Measurements from ENCODE around the gene TENM4. TPM values are rescaled to one million over a fixed set of nuclear protein-coding genes. Genes with fewer than 3 reads are reported as not detected.
A peak's percentile ranks its signal among the peaks of the same experiment; 100 is the strongest.

Gene TENM4
- total and polyA plus RNA-seq, 4 donors: 0.02 to 0.33 (median 0.14) TPM

- Histone ChIP-seq H3K9ac (ENCODE audit: low read depth in 1 of 2, low read length in 2 of 2) (no peak overlapping the region), H3K4me3 (ENCODE audit: low read depth in 1 of 3, low read length in 3 of 3) (no peak overlapping the region), H3K9me3 (ENCODE audit: control insufficient read depth in 4 of 4, low read length in 3 of 4) (no peaks in the 10 kb centered on the region), H3K4me1 (ENCODE audit: control insufficient read depth in 4 of 4, insufficient read depth in 4 of 4, low read length in 3 of 4) (no peaks in the 10 kb centered on the region), H3K27ac (ENCODE audit: low read depth in 1 of 2, low read length in 2 of 2) (no peak overlapping the region), H3K27me3 (ENCODE audit: control insufficient read depth in 4 of 4, insufficient read depth in 4 of 4, low read length in 3 of 4) (no peaks in the 10 kb centered on the region), H3K36me3 (ENCODE audit: control insufficient read depth in 4 of 4, insufficient read depth in 3 of 4, low read depth in 1 of 4, low read length in 3 of 4) (no peaks in the 10 kb centered on the region)
- WGBS: 62% methylated on average over 5 of the region's 5 CpGs
- peak; percentile 37 for DNase-seq (ENCODE audit: low spot score)
- TF ChIP-seq, protein P1, sequence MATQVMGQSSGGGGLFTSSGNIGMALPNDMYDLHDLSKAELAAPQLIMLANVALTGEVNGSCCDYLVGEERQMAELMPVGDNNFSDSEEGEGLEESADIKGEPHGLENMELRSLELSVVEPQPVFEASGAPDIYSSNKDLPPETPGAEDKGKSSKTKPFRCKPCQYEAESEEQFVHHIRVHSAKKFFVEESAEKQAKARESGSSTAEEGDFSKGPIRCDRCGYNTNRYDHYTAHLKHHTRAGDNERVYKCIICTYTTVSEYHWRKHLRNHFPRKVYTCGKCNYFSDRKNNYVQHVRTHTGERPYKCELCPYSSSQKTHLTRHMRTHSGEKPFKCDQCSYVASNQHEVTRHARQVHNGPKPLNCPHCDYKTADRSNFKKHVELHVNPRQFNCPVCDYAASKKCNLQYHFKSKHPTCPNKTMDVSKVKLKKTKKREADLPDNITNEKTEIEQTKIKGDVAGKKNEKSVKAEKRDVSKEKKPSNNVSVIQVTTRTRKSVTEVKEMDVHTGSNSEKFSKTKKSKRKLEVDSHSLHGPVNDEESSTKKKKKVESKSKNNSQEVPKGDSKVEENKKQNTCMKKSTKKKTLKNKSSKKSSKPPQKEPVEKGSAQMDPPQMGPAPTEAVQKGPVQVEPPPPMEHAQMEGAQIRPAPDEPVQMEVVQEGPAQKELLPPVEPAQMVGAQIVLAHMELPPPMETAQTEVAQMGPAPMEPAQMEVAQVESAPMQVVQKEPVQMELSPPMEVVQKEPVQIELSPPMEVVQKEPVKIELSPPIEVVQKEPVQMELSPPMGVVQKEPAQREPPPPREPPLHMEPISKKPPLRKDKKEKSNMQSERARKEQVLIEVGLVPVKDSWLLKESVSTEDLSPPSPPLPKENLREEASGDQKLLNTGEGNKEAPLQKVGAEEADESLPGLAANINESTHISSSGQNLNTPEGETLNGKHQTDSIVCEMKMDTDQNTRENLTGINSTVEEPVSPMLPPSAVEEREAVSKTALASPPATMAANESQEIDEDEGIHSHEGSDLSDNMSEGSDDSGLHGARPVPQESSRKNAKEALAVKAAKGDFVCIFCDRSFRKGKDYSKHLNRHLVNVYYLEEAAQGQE (IDR thresholded peaks at IDR 0.05): peak; percentile 98
- no peak for TF ChIP-seq CTCF (IDR thresholded peaks at IDR 0.05; ENCODE audit: low read depth, low read length, missing input control)
These were observed 580.0 kb downstream of the TENM4 start for GRCh38 chr11:78860720-78861422.

DNA sequence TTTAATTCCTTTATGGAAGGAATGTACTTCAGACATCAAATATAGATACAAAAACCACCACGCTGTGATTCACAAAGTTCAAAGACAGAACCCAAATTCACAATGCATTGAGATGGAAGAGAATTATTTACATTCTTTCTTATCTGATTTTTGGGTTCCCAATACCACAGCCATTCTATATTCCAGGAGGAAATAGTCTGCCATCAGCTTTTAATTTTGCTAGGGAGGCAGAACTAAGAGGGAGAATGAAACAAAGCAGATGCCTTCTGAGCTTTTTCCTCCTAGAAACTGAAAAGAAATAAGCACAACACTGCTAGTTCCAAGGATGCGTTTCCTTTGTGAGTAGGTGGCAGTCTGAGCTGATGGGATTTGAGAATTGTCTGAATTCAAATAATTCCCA lies 583.1 kb downstream of the TENM4 start:
- H3K4me3 ChIP-seq (ENCODE audit: low read depth in 1 of 3, low read length in 3 of 3): no peak overlapping the region
- DNase-seq (ENCODE audit: low spot score): no peak

DNA sequence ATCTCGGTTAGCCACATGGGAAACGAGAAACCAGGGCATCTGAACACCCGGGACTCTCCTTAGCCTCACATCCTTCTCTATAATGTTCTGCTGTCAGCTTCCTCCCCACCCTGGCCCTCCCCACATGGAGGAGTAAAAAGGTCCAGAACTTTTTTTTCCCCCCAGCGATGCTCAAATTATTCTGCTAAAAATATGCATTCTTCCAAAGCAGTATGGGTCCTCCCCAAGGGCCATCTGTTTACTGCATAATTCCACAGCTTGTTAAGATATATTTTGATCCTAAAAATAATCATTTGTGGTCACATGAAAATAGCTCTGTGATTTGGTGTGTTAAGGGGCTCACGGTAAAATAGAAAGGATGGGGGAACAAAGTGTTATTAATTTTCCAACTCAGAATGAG lies 584.6 kb downstream of the TENM4 start:
- H3K4me3 ChIP-seq (ENCODE audit: low read depth in 1 of 3, low read length in 3 of 3): no peak overlapping the region
- DNase-seq (ENCODE audit: low spot score): no peak
- no peak overlapping the region for H3K9ac ChIP-seq (ENCODE audit: low read depth in 1 of 2, low read length in 2 of 2)
- H3K9me3 ChIP-seq (ENCODE audit: control insufficient read depth in 4 of 4, low read length in 3 of 4): no peaks in the 10 kb centered on the region
- 73% methylated on average over 5 of the region's 5 CpGs for WGBS
- H3K36me3 ChIP-seq (ENCODE audit: control insufficient read depth in 4 of 4, insufficient read depth in 3 of 4, low read depth in 1 of 4, low read length in 3 of 4): no peaks in the 10 kb centered on the region
- H3K4me1 ChIP-seq (ENCODE audit: control insufficient read depth in 4 of 4, insufficient read depth in 4 of 4, low read length in 3 of 4): no peaks in the 10 kb centered on the region
- H3K27ac ChIP-seq (ENCODE audit: low read depth in 1 of 2, low read length in 2 of 2): no peak overlapping the region
- no peaks in the 10 kb centered on the region for H3K27me3 ChIP-seq (ENCODE audit: control insufficient read depth in 4 of 4, insufficient read depth in 4 of 4, low read length in 3 of 4)
- TF ChIP-seq FOXA2 (IDR thresholded peaks at IDR 0.05) (no peak), NR2F2 (IDR thresholded peaks at IDR 0.05) (no peak), YY1 (IDR thresholded peaks at IDR 0.05) (no peak), JUND (IDR thresholded peaks at IDR 0.05) (no peak), ZBTB33 (IDR thresholded peaks at IDR 0.05) (no peak), TAF1 (conservative IDR thresholded peaks at IDR 0.05) (no peak)
- TF ChIP-seq, protein P1 (IDR thresholded peaks at IDR 0.05): no peak

More for the DNA sequence above, 583.1 kb downstream of the TENM4 start:
- TF ChIP-seq JUND (IDR thresholded peaks at IDR 0.05): no peak
- no peak for TF ChIP-seq EGR1 (IDR thresholded peaks at IDR 0.05; ENCODE audit: low read depth in 2 of 2)
- no peak for TF ChIP-seq TAF1 (conservative IDR thresholded peaks at IDR 0.05)
- TF ChIP-seq HNF4G (IDR thresholded peaks at IDR 0.05): no peak
- TF ChIP-seq ZBTB33 (IDR thresholded peaks at IDR 0.05): no peak
- WGBS: 76% methylated on average over 2 of the region's 2 CpGs
- no peaks in the 10 kb centered on the region for H3K27me3 ChIP-seq (ENCODE audit: control insufficient read depth in 4 of 4, insufficient read depth in 4 of 4, low read length in 3 of 4)
- H3K9ac ChIP-seq (ENCODE audit: low read depth in 1 of 2, low read length in 2 of 2): no peak overlapping the region
- no peaks in the 10 kb centered on the region for H3K9me3 ChIP-seq (ENCODE audit: control insufficient read depth in 4 of 4, low read length in 3 of 4)
- no peak overlapping the region for H3K27ac ChIP-seq (ENCODE audit: low read depth in 1 of 2, low read length in 2 of 2)
- no peaks in the 10 kb centered on the region for H3K36me3 ChIP-seq (ENCODE audit: control insufficient read depth in 4 of 4, insufficient read depth in 3 of 4, low read depth in 1 of 4, low read length in 3 of 4)
- no peaks in the 10 kb centered on the region for H3K4me1 ChIP-seq (ENCODE audit: control insufficient read depth in 4 of 4, insufficient read depth in 4 of 4, low read length in 3 of 4)
